DOHH2 (cell line): ENCODE data around the gene RNU1-1.
"Not testable (repeated sequence)": the region's sequence is repeated elsewhere in the genome, so short reads cannot be mapped to it uniquely, and the experiment has no call there.

Experiments
- EZH2phosphoT487 ChIP-seq: fragments of 200-600 bp; sonication (generic); IDR thresholded peaks from 2 replicates; pipeline ENCODE4 v1.6.1; 2017; ENCODE audit warnings: borderline replicate concordance, mild to moderate bottlenecking, antibody characterized with exemption, low read length, moderate library complexity, mixed read lengths
- TF ChIP-seq, protein P1 (sequence below): fragments of 200-600 bp; sonication (generic); IDR thresholded peaks from one replicate; pipeline ENCODE4 v1.5.1; 2014; ENCODE audit warnings: antibody characterized with exemption, mild to moderate bottlenecking, low read depth, low read length; ENCODE audit not compliant: poor library complexity, severe bottlenecking

DNA sequence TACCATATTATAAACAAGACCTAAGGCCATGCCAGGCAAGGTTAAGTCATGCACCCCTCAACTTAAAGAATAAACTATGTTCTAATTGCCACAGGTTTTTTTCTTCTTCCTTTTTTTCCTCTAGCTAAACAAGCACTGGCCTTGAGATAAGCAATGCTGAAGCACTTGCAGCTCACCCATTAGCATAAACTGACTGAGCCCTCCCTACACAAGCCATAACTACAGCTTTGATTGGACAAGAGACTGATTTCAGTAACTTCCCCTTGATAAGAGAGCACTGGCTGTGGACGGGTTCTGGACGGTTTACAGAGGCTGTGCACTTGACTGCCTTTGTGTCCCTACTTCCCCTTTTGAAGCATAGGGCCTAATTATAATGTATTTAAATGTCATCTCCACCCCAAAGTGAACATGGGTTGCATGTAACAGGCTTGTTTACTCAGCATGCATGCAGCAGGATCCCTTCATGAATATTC is 26.4 kb upstream of the RNU1-1 start:
- TF ChIP-seq, protein P1, sequence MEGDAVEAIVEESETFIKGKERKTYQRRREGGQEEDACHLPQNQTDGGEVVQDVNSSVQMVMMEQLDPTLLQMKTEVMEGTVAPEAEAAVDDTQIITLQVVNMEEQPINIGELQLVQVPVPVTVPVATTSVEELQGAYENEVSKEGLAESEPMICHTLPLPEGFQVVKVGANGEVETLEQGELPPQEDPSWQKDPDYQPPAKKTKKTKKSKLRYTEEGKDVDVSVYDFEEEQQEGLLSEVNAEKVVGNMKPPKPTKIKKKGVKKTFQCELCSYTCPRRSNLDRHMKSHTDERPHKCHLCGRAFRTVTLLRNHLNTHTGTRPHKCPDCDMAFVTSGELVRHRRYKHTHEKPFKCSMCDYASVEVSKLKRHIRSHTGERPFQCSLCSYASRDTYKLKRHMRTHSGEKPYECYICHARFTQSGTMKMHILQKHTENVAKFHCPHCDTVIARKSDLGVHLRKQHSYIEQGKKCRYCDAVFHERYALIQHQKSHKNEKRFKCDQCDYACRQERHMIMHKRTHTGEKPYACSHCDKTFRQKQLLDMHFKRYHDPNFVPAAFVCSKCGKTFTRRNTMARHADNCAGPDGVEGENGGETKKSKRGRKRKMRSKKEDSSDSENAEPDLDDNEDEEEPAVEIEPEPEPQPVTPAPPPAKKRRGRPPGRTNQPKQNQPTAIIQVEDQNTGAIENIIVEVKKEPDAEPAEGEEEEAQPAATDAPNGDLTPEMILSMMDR = not testable (repeated sequence)
- not testable (repeated sequence) for TF ChIP-seq EZH2phosphoT487
